Measurements from ENCODE around the gene SHANK3.

Gene SHANK3

GRCh38 chr22:50665212-50665611 lies 7.4 kb upstream of the SHANK3 start:
- H3K4me1 ChIP-seq (ENCODE audit: control insufficient read depth in 1 of 2, insufficient read depth in 1 of 2, low read depth in 1 of 2, low read length in 1 of 2) = no peaks in the 10 kb centered on the region
- H3K36me3 ChIP-seq = no peaks in the 10 kb centered on the region
- no peaks in the 10 kb centered on the region for H3K9me3 ChIP-seq
- TF ChIP-seq CTCF (IDR thresholded peaks at IDR 0.05) = no peak
- no peak overlapping the region for H3K4me3 ChIP-seq (ENCODE audit: low read depth in 1 of 2, low read length in 1 of 2)
- H3K27ac ChIP-seq = no peak overlapping the region
- H3K27me3 ChIP-seq = peaks cover 15% of the 10 kb centered on the region

GRCh38 chr22:50665738-50666137 lies 6.9 kb upstream of the SHANK3 start:
- TF ChIP-seq CTCF (IDR thresholded peaks at IDR 0.05) = no peak
- Histone ChIP-seq H3K27ac (no peak overlapping the region), H3K36me3 (no peaks in the 10 kb centered on the region), H3K4me1 (ENCODE audit: control insufficient read depth in 1 of 2, insufficient read depth in 1 of 2, low read depth in 1 of 2, low read length in 1 of 2) (no peaks in the 10 kb centered on the region), H3K27me3 (peaks cover 20% of the 10 kb centered on the region), H3K4me3 (ENCODE audit: low read depth in 1 of 2, low read length in 1 of 2) (no peak overlapping the region), H3K9me3 (no peaks in the 10 kb centered on the region)

GRCh38 chr22:50670513-50670912 lies 2.1 kb upstream of the SHANK3 start:
- Histone ChIP-seq H3K27ac (no peak overlapping the region), H3K9me3 (no peaks in the 10 kb centered on the region), H3K4me1 (ENCODE audit: control insufficient read depth in 1 of 2, insufficient read depth in 1 of 2, low read depth in 1 of 2, low read length in 1 of 2) (peaks cover 0 to 6% of the 10 kb centered on the region in 2 experiments), H3K4me3 (ENCODE audit: low read depth in 1 of 2, low read length in 1 of 2) (no peak overlapping the region), H3K27me3 (peaks cover 66% of the 10 kb centered on the region), H3K36me3 (no peaks in the 10 kb centered on the region)
- TF ChIP-seq CTCF (IDR thresholded peaks at IDR 0.05) = no peak

GRCh38 chr22:50670914-50671538 lies 1.6 kb upstream of the SHANK3 start:
- H3K36me3 ChIP-seq = no peaks in the 10 kb centered on the region
- H3K4me3 ChIP-seq (ENCODE audit: low read depth in 1 of 2, low read length in 1 of 2) = no peak overlapping the region
- H3K27ac ChIP-seq = no peak overlapping the region
- peaks cover 0 to 6% of the 10 kb centered on the region in 2 experiments for H3K4me1 ChIP-seq (ENCODE audit: control insufficient read depth in 1 of 2, insufficient read depth in 1 of 2, low read depth in 1 of 2, low read length in 1 of 2)
- no peak for TF ChIP-seq CTCF (IDR thresholded peaks at IDR 0.05)
- no peaks in the 10 kb centered on the region for H3K9me3 ChIP-seq
- H3K27me3 ChIP-seq = peaks cover 71% of the 10 kb centered on the region

GRCh38 chr22:50671641-50672040 lies 982 bp upstream of the SHANK3 start:
- Histone ChIP-seq H3K36me3 (no peaks in the 10 kb centered on the region), H3K4me1 (ENCODE audit: control insufficient read depth in 1 of 2, insufficient read depth in 1 of 2, low read depth in 1 of 2, low read length in 1 of 2) (peaks cover 0 to 6% of the 10 kb centered on the region in 2 experiments), H3K27ac (no peak overlapping the region), H3K9me3 (no peaks in the 10 kb centered on the region), H3K4me3 (ENCODE audit: low read depth in 1 of 2, low read length in 1 of 2) (no peak overlapping the region), H3K27me3 (peaks cover 77% of the 10 kb centered on the region)
- TF ChIP-seq CTCF (IDR thresholded peaks at IDR 0.05) = no peak

Measured in neutrophil (primary cell).